HG02943 (cell line): Measurements from ENCODE around the gene N4BP3.
A peak's percentile ranks its signal among the peaks of the same experiment; 100 is the strongest.

Experiments
- ATAC-seq: cut with Tn5 transposase; IDR thresholded peaks from one replicate; pipeline ENCODE4 v1.9.1; 2021; ENCODE audit warnings: mild to moderate bottlenecking, low read depth, moderate library complexity; ENCODE audit not compliant: unreplicated experiment

Gene N4BP3

DNA sequence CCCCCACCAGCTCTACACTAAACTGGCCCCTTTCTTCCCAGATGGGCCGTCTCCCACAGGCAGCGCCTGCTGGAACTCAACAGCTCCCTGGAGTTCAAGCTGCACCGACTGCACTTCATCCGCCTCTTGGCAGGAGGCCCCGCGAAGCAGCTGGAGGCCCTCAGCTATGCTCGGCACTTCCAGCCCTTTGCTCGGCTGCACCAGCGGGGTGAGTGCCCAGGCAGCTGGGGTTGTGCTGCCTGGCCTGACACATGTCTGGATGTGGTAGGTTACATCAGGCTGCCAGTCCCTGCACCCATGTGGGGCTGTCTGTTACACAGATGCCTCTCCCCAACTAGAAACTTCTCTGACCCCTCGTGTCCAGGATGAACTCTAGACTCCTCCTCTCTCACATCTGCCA, 30.6 kb downstream of the N4BP3 start:
- ATAC-seq = no peak

DNA sequence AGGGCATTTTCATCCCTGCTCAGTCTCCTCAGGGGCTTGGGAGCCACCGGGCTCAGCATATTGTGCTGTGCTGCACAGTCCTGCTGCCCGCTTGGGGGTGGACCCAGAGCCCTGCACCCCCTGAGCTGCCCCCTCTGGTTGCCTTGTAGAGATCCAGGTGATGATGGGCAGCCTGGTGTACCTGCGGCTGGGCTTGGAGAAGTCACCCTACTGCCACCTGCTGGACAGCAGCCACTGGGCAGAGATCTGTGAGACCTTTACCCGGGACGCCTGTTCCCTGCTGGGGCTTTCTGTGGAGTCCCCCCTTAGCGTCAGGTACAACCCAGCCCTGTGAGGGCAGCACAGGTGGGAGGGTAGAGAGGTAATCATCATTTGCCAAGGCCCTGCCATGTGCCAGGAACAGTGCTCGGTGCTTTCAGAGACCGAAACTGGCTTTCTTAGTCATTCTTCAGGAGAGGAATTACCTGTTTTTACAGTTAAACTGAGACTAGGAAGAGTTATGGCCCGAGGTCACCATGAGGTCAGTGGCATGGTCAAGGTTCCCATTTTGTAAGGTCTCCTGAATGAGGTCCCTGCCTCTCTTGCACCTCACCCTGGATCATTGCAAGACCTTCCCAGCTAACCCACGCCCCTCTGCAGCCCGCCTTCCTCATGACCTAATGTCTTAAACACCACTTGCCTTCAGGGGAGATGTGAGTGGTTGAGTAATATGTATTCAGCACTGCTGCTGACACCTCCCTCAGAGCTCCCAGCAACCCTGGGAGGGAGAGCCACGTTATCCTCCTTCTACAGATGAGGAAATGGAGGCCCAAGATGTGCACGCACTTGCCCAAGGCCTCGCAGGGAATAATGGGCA, 32.9 kb downstream of the N4BP3 start:
- ATAC-seq = peak; percentile 64

DNA sequence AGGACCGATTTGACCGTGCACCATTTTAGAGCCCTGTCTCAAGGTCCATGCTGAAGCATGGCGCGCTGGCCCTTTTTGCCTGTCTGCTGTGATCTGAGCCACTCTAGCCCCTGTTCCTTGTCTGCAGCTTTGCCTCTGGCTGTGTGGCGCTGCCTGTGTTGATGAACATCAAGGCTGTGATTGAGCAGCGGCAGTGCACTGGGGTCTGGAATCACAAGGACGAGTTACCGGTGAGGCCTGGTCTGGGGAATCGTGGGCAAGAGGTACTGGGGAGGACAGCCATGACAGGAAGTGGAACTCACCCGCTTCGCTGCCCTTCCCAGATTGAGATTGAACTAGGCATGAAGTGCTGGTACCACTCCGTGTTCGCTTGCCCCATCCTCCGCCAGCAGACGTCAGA, 34.1 kb downstream of the N4BP3 start:
- ATAC-seq = no peak

- no peak for ATAC-seq
These were observed 36.0 kb downstream of the N4BP3 start for GRCh38 chr5:178149199-178149932.

DNA sequence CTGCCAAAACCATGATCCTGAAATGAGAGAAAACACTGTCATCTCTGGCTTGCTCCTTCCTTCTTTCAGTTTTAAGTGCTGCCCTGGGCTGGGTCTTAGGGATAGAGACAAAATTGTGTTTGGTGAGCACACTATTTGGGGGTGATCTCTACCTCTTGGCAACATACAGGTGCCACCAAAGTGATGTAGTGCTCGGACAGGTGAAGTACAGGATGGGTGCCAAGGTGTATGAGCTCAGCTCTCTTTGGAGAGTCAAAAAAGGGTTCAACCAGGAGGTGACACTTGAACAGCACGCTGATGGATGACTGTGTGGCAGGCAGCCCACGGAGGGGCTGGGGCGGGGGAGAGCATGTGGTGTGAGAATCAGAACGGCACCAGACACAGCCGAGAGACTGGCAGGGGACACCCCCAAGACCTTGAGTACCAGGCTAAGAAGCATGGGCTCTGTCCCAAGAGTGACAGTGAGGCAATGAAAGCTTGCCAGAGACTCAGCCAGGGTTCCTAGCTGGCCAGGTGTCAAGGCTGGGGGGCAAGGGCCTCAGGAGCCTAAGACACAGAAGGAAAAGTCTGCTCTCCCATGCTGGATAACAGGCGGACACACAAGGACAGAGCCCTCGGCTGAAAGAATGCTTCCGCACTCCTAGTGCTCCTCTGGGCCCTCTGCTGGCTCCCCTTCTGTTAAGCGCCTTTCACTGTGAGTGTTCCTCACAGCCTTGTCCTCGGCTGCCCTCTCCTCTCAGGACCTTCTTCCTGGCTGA, 37.8 kb downstream of the N4BP3 start:
- no peak for ATAC-seq

GRCh38 chr5:178152491-178153444, 39.4 kb downstream of the N4BP3 start:
- ATAC-seq = no peak

DNA sequence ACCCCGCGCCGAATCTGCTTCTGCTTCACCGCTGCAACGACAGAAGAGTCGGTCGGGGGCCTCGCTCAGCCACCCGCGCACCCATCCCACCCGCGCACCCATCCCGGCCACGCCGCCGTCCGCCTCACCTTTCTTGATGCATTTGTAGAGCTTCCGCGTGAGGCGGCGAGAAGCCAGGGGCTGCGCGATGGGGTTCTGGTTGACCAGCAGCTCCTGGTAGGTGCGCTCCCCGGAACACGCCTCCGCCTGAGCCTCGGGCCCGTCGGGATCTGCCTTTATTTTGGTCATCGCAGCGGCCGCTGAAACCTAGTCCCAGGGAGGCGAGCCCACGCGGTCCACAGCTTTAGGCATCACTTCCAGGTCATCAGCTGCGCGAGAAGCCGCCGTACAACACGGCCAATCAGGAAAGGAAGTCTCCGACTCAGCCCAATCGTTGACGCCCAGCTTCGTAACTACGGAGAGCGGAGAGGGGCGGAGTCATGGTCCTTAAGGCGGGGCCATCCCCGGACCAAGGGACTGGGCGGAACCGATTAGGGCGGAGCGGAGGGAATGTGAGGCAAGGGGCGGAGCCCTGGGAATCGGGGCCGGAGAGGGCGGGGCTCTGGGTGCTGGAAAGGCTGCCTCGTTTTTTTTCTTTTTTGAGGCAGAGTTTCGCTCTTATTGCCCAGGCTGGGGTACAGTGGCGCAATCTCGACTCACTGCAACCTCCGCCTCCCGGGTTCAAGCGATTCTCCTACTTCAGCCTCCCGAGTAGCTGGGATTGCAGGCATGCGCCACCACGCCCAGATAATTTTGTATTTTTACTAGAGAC, 40.4 kb downstream of the N4BP3 start, which contains the start of gene NHP2:
NHP2 (minus strand) TSS at position 356 of the 811 bp plus-strand sequence; CDS start at position 288, 68 bp downstream.
- peak; percentile 97 for ATAC-seq

- no peak for ATAC-seq
These were observed 41.7 kb downstream of the N4BP3 start for GRCh38 chr5:178155065-178155464.

DNA sequence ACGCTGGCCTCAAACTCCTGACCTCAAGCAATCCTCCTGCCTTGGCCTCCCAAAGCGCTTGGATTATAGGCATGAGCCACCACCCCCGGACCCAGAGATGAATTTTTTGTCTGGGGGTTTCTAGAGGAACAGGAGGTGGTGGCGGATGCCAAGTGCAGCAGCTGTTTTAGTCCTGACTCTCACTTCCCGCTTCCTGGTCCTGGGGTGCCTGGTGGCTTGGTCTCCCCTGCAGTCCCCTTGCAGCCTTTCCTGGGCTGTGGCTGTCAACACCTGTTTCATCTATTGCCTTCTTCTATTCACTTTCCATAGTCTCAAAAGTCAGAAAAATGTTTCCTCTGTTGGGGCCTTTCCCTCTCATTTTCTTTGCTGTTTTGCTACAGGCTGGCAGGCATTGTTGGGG, 46.8 kb downstream of the N4BP3 start:
- no peak for ATAC-seq

- ATAC-seq = no peak
These were observed 49.1 kb downstream of the N4BP3 start for GRCh38 chr5:178162481-178162880.

DNA sequence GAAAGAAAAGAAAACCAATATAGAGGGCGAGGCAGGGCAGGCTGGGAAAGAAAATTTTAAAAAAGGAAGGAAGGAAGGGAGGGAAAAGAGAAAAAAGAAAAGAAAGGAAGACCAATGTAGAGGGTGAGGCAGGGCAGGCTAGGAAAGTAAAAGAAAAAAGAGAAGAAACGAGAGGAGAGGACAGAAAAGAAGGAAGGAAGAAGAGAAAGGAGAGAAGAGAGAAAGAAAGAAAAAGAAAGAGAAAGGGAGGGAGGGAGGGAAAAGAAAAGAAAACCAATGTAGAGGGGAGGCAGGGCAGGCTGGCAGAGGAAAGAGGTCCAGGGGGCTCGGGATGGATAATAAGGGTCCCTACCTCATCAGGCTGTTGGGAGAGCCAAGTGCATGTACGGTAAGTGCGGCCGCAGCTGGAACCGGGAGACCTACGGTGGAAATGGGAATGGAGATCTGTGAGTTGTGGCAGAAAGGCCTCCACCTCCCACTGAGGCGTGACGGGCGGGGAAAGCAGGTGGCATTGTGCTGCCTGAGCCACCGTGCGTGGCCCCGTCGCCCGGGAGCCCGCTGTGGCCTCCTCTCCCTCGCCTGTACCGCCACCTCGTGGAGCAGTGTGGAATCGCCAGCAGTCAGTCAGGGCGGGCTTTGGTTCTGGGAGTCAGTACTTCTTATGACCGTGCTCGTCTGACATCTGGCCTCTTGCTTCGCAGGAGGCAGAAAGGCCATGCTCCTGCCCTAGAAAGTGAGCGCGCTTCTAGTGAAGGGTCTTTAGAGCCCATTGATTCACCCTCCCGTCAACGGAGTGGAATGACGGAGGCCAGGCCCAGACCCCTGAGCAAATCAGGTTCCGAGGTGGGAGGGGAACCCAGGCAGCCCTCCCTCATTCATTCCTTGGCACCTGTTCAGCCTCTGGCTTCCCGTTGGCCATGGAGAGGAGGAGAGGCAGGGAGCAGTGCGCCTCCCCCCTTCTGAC, 50.7 kb downstream of the N4BP3 start:
- peak; percentile 91 for ATAC-seq

GRCh38 chr5:178165581-178165980, 52.2 kb downstream of the N4BP3 start:
- ATAC-seq = no peak

- no peak for ATAC-seq
These were observed 57.1 kb downstream of the N4BP3 start for GRCh38 chr5:178170455-178170854.

DNA sequence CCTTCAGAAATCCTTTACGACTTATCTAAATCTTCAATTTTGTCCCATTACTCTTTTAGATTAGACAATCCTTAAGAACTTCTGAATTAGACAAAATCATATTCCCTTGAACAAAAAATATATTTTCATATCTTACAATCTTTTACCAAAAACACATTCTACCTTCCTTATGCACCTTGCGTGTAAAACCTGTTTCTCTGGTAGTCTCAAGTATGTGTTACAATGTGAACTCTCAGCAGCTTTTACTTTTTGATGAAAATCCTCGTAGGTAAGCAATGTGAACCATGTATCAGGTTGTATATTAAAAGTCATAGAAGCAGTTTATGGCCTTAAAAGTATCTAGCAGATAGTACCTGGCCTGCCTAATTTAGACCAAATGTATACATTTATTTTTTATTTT, 61.1 kb downstream of the N4BP3 start:
- no peak for ATAC-seq
